HG02870 (cell line): Measurements from ENCODE around the gene CCDC30.

Experiments
- ATAC-seq: cut with Tn5 transposase; IDR thresholded peaks from one replicate; pipeline ENCODE4 v1.9.1; 2021; ENCODE audit warnings: mild to moderate bottlenecking, moderate library complexity; ENCODE audit not compliant: unreplicated experiment

Gene CCDC30

DNA sequence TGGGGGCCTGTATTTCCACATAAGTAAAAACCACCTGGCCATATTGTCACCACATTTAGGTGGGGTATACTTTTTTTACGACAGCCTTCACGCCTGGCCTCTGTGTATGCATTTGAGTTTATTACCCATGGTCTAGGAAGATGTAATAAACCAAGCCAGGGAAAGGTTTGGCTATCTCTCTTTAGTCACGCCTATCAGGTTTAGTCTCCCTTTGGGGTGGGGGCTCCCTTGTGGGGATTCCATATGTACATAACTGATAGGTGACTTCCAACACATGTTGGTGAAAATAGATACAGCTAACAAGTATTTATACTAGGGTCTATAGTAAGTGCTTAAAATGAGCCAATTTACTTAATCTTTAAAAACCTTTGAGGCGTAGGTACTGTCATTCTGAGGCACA lies 223.3 kb downstream of the CCDC30 start:
- no peak for ATAC-seq

DNA sequence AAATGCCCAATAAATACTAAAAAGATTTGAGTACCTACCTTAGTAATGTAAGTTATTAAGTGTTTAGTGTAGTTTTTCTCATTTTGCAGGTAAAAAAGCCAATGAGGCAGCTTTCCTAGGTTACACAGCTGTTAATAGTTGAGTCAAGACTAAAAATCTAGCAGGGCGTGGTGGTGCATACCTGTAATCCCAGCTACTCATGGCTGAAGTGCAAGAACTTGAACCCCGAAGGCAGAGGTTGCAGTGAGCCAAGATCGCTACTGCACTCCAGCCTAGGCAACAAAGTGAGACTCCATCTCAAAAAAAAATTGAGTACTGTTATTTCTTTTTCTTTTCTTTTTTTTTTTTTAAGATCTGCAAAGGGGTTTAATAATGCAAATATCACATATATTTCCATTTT lies 226.8 kb downstream of the CCDC30 start:
- no peak for ATAC-seq

DNA sequence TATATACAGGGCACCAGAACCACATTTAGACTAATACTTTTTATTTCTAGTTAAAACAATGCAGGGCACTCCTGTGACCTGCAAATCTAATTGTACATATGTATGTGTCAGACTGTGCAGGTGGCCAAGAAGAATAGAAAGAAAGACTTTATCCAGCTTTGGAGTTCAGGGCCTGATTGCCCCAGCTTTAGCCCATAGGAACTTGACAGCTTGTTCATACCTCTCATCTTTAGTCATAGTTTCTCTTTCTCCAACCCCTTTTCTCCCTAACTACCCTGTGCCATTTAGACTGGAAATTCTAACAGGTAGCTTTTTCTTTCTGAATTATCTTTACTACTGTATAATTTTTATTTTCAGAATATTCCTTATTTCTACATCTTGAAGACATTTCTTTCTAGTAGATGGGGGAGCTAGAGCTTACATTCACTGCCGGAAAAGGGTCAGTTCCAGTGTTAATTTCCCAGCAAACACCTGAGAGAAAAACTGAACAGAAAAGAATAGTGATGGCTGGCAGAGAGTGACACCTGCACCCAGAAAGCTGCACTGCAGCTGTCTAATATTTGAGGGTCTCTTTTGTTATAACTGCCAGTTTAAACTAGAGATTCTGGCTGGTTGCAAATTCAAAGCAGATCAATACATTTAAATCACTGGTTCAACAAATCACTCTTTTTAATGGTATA lies 227.5 kb downstream of the CCDC30 start:
- ATAC-seq = no peak

DNA sequence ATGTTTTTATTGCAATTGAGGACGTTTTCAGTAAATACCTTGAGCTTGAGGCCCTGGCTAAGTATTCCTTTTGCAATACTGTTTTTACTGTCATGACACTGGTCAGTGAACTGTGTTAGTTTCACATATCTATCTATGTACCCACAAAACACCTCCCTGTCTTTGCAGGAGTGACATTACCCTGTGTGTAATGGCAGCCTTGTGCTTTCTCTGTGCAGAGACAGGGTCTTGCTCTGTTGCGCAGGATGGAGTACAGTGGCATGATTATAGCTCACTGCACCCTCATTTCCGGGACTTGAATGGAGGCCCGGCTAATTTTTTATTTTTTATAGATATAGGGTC lies 228.0 kb downstream of the CCDC30 start:
- no peak for ATAC-seq

DNA sequence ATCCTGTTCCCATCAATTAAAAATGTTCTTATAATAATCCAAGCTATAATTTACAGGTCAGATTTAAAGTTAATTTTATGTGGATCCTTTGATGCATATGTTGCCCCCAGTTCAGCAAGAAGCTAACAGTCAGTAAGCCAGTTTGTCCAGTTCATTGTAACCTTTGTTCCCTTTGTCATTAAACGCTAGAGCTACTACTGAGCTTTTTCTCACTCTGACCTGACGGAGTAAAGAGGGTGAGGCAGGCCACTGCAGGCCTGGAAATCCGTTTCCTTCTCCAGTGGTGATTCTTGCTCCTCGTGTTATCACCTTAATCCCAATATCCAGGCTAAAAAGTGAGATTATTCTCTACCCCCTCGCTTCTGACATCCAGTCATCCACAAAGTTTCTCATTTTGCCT lies 229.4 kb downstream of the CCDC30 start:
- ATAC-seq = no peak

DNA sequence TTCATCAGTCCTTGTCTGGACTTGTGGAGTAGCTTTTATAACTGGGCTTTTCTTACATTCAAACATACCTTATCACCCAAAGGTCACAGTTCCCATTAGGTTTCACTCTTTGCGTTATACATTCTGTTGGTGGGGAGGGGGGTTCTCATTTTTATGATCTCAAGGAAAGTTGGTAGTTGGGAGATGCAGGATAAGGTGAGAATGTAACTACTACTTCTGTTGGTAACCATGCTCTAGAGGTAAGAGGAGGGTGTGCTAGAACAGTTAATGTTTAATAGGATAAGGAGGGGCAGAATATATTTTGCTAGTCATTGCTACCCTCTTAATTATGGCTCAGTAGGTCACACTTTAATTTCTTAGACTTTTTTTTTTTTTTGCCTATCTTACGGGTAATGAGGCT lies 229.8 kb downstream of the CCDC30 start:
- no peak for ATAC-seq

DNA sequence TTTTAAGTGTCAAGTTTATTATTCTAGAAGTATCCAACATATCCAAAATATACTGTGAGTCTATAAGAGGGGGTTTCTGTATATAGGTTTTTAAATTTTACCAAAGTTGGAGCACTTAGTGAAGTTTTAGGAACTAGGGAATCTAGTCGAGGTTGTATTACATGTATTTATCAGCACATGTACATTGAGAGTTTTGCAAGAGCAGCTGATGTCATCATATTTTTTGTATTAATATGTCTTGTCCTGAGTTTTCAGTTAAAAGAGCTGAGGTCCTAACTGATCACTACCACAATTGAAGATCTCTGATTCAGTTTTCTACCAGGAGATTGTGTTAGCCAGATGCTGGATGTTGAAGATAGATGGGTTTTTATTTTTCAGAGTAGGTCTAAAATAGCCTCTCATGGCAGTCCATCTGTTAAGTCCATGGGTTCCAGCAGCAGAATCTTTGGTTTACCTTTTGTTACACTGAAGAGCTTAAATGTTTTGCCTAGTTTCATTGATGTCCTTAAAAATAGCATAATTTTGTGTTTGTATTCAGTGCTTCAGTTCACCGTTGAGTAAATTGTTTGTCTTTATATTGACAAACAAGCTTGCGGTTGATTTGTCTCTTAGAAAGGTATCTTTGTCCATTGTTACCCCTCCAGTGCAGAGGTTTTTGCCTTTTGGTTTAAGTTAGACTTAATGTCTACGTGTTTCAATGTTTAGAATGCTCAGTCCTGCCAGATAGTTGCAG lies 235.2 kb downstream of the CCDC30 start:
- ATAC-seq = no peak

DNA sequence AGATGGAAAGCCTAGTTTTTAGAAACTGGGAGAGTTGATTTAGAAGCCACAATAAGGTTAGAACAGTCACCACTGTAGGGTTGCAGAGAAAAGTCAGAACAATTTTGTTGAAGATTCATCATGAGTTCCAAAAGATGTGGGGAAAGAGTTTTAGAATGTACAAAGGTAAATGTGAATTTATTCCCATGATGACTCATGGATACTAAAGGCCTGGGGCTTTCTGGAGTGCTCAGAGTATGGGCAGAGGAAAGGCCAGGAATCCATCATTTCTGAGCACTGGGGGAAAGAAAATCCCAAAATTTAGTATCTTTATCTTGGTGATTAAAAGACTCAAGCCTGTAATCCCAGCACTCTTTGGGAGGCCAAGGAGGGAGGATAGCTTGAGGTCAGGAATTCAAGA lies 236.9 kb downstream of the CCDC30 start:
- no peak for ATAC-seq

DNA sequence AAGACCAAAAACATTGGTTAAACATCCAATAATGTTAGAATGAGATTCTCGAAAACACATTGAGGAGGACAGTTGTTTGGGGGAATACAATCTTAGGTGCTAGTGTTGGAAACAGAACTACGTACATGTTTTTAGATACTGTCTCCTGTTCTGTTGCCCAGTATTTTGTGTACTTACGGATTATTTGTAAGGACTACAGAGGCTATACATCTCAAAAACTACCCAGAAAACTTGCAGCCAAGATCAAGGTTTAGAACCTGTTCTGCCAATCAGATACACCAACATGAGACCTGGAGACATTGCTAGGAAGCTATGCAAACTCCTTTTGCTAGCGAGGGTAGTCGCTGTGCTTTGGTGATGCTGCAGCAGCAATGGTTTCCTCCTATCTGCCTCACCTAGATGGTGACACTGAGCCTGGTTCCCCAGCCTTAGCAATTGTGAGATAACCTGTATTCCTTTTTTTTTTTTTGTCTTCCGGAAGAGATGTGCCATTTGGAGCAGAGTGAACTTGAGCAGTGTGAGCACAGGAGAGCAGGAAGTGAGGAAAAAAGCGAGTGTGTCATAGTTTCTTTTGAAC lies 240.9 kb downstream of the CCDC30 start:
- no peak for ATAC-seq
